MM.1S (cell line): ENCODE data around the gene WDR31.

ENCODE experiments used
- CTCF ChIP-seq: fragments of 300-600 bp; sonication (generic); IDR thresholded peaks from 2 replicates; pipeline ENCODE4 v1.5.1; 2016; ENCODE audit warnings: antibody characterized with exemption, low read length, mixed read lengths
- EZH2 ChIP-seq: fragments of 300-600 bp; sonication (generic); optimal IDR thresholded peaks from 2 replicates; pipeline ENCODE3; 2017; ENCODE audit warnings: low read depth, mild to moderate bottlenecking, antibody characterized with exemption, low read length, mixed read lengths
- EZH2phosphoT487 ChIP-seq: fragments of 300-600 bp; sonication (generic); IDR thresholded peaks from 2 replicates; pipeline ENCODE4 v1.6.1; 2018; ENCODE audit warnings: antibody characterized with exemption, low read length

GRCh38 chr9:113298924-113299770 lies 40.9 kb downstream of the WDR31 start:
- TF ChIP-seq CTCF (no peak), EZH2phosphoT487 (no peak), EZH2 (no peak)
